RWPE1 (cell line): Measurements from ENCODE around the gene NKD1.

Experiments
- CTCF ChIA-PET: fragments of 350-600 bp; sonication (Branson Sonifier 250); formaldehyde crosslinking; extraction: SDS; loops from one replicate; lab custom pipeline; 2021; lab: Yijun Ruan, JAX
- POLR2A ChIA-PET: fragments of 400-600 bp; formaldehyde crosslinking; extraction: SDS; loops from one replicate; lab custom pipeline; 2020; ENCODE audit warnings: antibody characterized with exemption; ENCODE audit not compliant: low non-redundant PET; lab: Yijun Ruan, JAX
- DNase-seq: peaks from one replicate; pipeline ENCODE4 v3.0.0; 2012; ENCODE audit warnings: low spot score
- H3K27ac ChIP-seq: fragments of 450-650 bp; 2 replicates; pipeline ENCODE4 v1.5.1; 2017
- TF ChIP-seq, protein P1 (sequence below): fragments of 450-650 bp; conservative IDR thresholded peaks from 2 replicates; pipeline ENCODE4 v1.5.1; 2017; ENCODE audit warnings: low read depth, mild to moderate bottlenecking

Gene NKD1

GRCh38 chr16:50620646-50621451 is 72.7 kb downstream of the NKD1 start:
- ChIA-PET CTCF (no interaction called here), POLR2A (no interaction called here)
- no peak overlapping the region for H3K27ac ChIP-seq
- no peak for DNase-seq
- TF ChIP-seq, protein P1, sequence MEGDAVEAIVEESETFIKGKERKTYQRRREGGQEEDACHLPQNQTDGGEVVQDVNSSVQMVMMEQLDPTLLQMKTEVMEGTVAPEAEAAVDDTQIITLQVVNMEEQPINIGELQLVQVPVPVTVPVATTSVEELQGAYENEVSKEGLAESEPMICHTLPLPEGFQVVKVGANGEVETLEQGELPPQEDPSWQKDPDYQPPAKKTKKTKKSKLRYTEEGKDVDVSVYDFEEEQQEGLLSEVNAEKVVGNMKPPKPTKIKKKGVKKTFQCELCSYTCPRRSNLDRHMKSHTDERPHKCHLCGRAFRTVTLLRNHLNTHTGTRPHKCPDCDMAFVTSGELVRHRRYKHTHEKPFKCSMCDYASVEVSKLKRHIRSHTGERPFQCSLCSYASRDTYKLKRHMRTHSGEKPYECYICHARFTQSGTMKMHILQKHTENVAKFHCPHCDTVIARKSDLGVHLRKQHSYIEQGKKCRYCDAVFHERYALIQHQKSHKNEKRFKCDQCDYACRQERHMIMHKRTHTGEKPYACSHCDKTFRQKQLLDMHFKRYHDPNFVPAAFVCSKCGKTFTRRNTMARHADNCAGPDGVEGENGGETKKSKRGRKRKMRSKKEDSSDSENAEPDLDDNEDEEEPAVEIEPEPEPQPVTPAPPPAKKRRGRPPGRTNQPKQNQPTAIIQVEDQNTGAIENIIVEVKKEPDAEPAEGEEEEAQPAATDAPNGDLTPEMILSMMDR: no peak

DNA sequence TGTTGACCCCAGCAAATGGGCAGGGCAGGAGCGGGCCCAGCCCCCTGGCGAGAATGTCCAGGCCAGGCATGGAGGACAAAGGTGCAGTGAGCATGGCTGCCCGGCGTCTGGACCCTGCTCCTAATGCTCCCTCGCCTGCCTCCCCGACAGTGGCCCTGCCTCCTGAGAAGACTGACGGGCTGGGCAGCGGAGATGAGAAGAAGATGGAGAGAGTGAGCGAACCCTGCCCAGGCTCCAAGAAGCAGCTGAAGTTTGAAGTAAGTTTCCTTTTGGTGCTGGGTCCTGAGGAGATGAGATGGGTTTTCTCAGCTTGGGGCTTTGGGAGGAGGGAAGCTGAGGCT is 73.2 kb downstream of the NKD1 start:
- ChIA-PET POLR2A (no interaction called here), CTCF (no interaction called here)
- DNase-seq: no peak
- TF ChIP-seq, protein P1: no peak
- H3K27ac ChIP-seq: no peak overlapping the region

GRCh38 chr16:50622029-50622428 is 73.8 kb downstream of the NKD1 start:
- CTCF ChIA-PET: no interaction called here

DNA sequence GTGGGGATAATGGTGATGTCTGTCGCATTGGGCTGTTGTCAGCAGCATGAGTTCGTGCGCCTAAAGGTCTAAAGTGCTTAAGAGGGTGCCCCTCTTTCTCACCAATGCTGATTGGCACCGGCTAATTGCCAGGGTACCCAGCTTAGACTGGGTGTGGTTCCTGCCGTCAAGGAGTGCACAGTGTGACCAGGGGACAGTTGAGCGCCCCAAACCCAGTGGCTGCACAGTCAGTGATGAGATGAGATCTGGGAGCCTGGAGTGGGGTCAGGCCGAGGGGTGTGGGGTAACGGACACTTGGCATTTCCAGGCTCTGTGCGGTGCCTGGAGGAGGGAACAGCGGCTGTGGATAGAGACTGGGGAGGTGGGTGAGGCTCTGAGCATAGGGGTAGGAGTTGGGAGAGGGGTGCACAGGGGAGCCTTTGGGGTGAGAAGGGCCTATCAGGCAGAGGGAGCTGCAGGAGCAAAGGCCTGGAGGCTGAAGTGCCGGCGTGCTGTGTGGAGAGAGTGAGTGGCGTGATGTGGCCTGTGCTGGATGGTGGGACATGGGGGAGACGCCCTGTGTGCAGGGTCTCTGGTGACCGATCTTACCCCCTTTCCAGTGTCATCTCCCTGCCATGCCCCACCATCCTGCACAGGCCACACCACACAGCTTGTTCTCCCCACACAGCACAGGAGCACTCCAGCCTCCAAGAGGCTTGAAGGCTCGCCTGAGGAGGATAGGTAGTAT is 74.6 kb downstream of the NKD1 start:
- ChIA-PET POLR2A (no interaction called here), CTCF (interaction anchor here (0.5 kb wide), 1 partner anchor 268 kb away, joined by 3 read pairs; no protein-coding TSS in a partner anchor)
- TF ChIP-seq, protein P1: no peak
- DNase-seq: no peak
- no peak overlapping the region for H3K27ac ChIP-seq

More at GRCh38 chr16:50622029-50622428, 73.8 kb downstream of the NKD1 start:
- POLR2A ChIA-PET: no interaction called here
- no peak overlapping the region for H3K27ac ChIP-seq
- DNase-seq: no peak
- TF ChIP-seq, protein P1: no peak

- no peak overlapping the region for H3K27ac ChIP-seq
- ChIA-PET POLR2A (no interaction called here), CTCF (interaction anchor here (0.6 kb wide), 1 partner anchor 20 kb away, joined by 3 read pairs; no protein-coding TSS in a partner anchor)
- TF ChIP-seq, protein P1: no peak
- DNase-seq: no peak
Measured at GRCh38 chr16:50624449-50624970, 76.3 kb downstream of the NKD1 start.

DNA sequence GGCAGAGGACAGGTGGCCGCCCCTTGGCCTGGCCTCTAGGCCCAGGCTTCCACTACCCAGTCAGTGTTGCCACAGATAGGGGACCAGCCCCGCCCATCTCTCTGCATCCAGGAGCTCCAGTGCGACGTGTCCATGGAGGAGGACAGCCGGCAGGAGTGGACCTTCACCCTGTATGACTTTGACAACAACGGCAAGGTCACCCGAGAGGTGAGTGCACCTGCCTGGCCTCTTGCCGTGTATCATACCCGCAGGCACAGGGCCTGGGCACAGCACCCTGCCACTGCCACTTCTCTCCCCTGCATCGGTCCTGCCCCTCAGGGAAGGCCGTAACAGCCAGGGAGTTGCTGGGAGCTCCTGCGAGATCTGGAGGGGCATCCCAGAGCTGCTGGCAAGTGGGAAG is 77.2 kb downstream of the NKD1 start:
- POLR2A ChIA-PET: no interaction called here
- TF ChIP-seq, protein P1: no peak
- H3K27ac ChIP-seq: no peak overlapping the region
- no peak for DNase-seq
- CTCF ChIA-PET: interaction anchor here (0.9 to 1.4 kb wide), 2 partner anchors 20 to 40 kb away, joined by 3 to 6 read pairs; no protein-coding TSS in a partner anchor
